ENCODE data around the gene TFDP2. TPM values are rescaled to one million over a fixed set of nuclear protein-coding genes. Genes with fewer than 3 reads are reported as not detected.
"Not testable (repeated sequence)": the region's sequence is repeated elsewhere in the genome, so short reads cannot be mapped to it uniquely, and the experiment has no call there.

TFDP2 gene
- total and polyA plus RNA-seq, 10 donors = 4.1 to 40.5 (median 27.9) TPM

GRCh38 chr3:142077859-142078500 is 71.4 kb downstream of the TFDP2 start:
- H3K9me3 ChIP-seq = peaks cover 0 to 16% (median 10%) of the 10 kb centered on the region in 8 donors
- H3K4me3 ChIP-seq = no peak overlapping the region
- intact Hi-C loops (cut with DNase I; ENCODE audit: low total_unique reads) = no loop called here
- peaks cover 0 to 26% (median 0%) of the 10 kb centered on the region in 6 donors for H3K36me3 ChIP-seq
- no peaks in the 10 kb centered on the region for H3K4me1 ChIP-seq
- DNase-seq = no peak
- 74 to 93% (median 81%) methylated on average over 4 of the region's 4 CpGs for WGBS, 5 donors
- no peaks in the 10 kb centered on the region for H3K27me3 ChIP-seq (replicated peaks in 1 of 7)
- TF ChIP-seq POLR2AphosphoS5 (IDR thresholded peaks at IDR 0.05) = no peak
- TF ChIP-seq POLR2A (IDR thresholded peaks at IDR 0.05) = no peak
- TF ChIP-seq CTCF (IDR thresholded peaks at IDR 0.05 in 8 of 11, conservative IDR thresholded peaks at IDR 0.05 in 3 of 11) = no peak
- no peak overlapping the region for H3K27ac ChIP-seq

- DNase-seq = no peak
- Histone ChIP-seq H3K27me3 (replicated peaks in 1 of 7) (no peaks in the 10 kb centered on the region), H3K27ac (no peak overlapping the region), H3K4me3 (no peak overlapping the region), H3K36me3 (peaks cover 0 to 26% (median 0%) of the 10 kb centered on the region in 6 donors), H3K4me1 (no peaks in the 10 kb centered on the region), H3K9me3 (peaks cover 0 to 16% (median 10%) of the 10 kb centered on the region in 8 donors)
- intact Hi-C loops (cut with DNase I; ENCODE audit: low total_unique reads) = no loop called here
- WGBS, 5 donors = 87 to 98% (median 93%) methylated on average over 4 of the region's 4 CpGs
- TF ChIP-seq POLR2AphosphoS5 (IDR thresholded peaks at IDR 0.05) = no peak
- TF ChIP-seq POLR2A (IDR thresholded peaks at IDR 0.05) = no peak
- TF ChIP-seq CTCF (IDR thresholded peaks at IDR 0.05 in 8 of 11, conservative IDR thresholded peaks at IDR 0.05 in 3 of 11) = no peak
Observed at GRCh38 chr3:142077155-142077858, 72.0 kb downstream of the TFDP2 start.

- H3K27ac ChIP-seq = not testable (repeated sequence)
- WGBS, 5 donors = 96 to 100% (median 98%) methylated on average over 4 of the region's 4 CpGs
- H3K36me3 ChIP-seq = peaks cover 0 to 21% (median 0%) of the 10 kb centered on the region in 6 donors
Observed at GRCh38 chr3:142075656-142076055, 73.7 kb downstream of the TFDP2 start.

GRCh38 chr3:142072816-142073215 is 76.5 kb downstream of the TFDP2 start:
- Histone ChIP-seq H3K4me3 (no peak overlapping the region), H3K9me3 (no peaks in the 10 kb centered on the region), H3K36me3 (peaks cover 0 to 3% (median 0%) of the 10 kb centered on the region in 6 donors), H3K27ac (no peak overlapping the region), H3K4me1 (no peaks in the 10 kb centered on the region), H3K27me3 (replicated peaks in 1 of 7) (no peaks in the 10 kb centered on the region)
- no peak for TF ChIP-seq CTCF (IDR thresholded peaks at IDR 0.05 in 8 of 11, conservative IDR thresholded peaks at IDR 0.05 in 3 of 11)
- no peak for TF ChIP-seq POLR2AphosphoS5 (IDR thresholded peaks at IDR 0.05)
- TF ChIP-seq POLR2A (IDR thresholded peaks at IDR 0.05) = no peak
- intact Hi-C loops (cut with DNase I; ENCODE audit: low total_unique reads) = no loop called here
- WGBS, 5 donors = 94 to 99% (median 98%) methylated on average over 3 of the region's 3 CpGs
- no peak for DNase-seq

More at GRCh38 chr3:142075656-142076055, 73.7 kb downstream of the TFDP2 start:
- H3K27me3 ChIP-seq (replicated peaks in 1 of 7); H3K4me1 ChIP-seq; H3K4me3 ChIP-seq; intact Hi-C loops (cut with DNase I; ENCODE audit: low total_unique reads); DNase-seq: not testable (repeated sequence)
- peaks cover 0 to 14% (median 10%) of the 10 kb centered on the region in 8 donors for H3K9me3 ChIP-seq
